Motor neuron (in vitro differentiated cells): ENCODE measurements around the gene RSPH6A. TPM values are rescaled to one million over a fixed set of nuclear protein-coding genes. Genes with fewer than 3 reads are reported as not detected.
A peak's percentile ranks its signal among the peaks of the same experiment; 100 is the strongest.

Source experiments
- ATAC-seq, 8 experiments: fragments of 200-7000 bp; cut with Tn5 transposase; replicated peaks in 6 of 8; 2 replicates each; pipeline ENCODE4 v1.8.0; 2021; ENCODE audit warnings: mild to moderate bottlenecking in 8 of 8, moderate library complexity in 8 of 8
- H3K27ac ChIP-seq, 2 donors: fragments of 250-450 bp; sonication (Bioruptor Pico); 2 replicates each; pipeline ENCODE4 v1.9.0; 2021; ENCODE audit warnings: antibody characterized with exemption in 2 of 2, mild to moderate bottlenecking in 2 of 2, moderate library complexity in 1 of 2
- H3K4me1 ChIP-seq, 2 donors: fragments of 250-450 bp; sonication (Bioruptor Pico); replicated peaks in 1 of 2; 2 replicates each; pipeline ENCODE4 v1.6.1; 2021; ENCODE audit warnings: antibody characterized with exemption in 2 of 2, mild to moderate bottlenecking in 2 of 2, moderate library complexity in 1 of 2
- H3K4me3 ChIP-seq, 5 donors: fragments of 250-450 bp; sonication (Bioruptor Pico); 2 replicates each; pipeline ENCODE4 v1.9.0; 2021; ENCODE audit warnings: antibody characterized with exemption in 5 of 5, mild to moderate bottlenecking in 5 of 5, moderate library complexity in 4 of 5
- WGBS, 10 experiments: fragments of 450-650 bp; shearing (Covaris generic); methylation state at CpG; one replicate each; pipeline ENCODE4 v1.0.0; 2022; 5-methylcytosine and 5-hydroxymethylcytosine counted together
- in situ Hi-C, 9 experiments: fragments of 400-800 bp; cut with MboI; loops; one replicate each; pipeline ENCODE4 v1.15.0; 2021; ENCODE audit warnings: low sequenced_read_pairs in 9 of 9, low pct_unique_long_range_greater_than_20kb in 2 of 9; ENCODE audit not compliant: unreplicated experiment in 9 of 9
- total RNA-seq, 8 experiments: library from RNA; unstranded; fragments of 300-600 nt; gene quantifications; 2 replicates each; pipeline versions ENCODE4 v1.2.3 to v1.2.4, GENCODE V29; 2022

Gene RSPH6A
- total RNA-seq: under 1 TPM in 6 of 8 experiments, not detected in 2; 0.18 to 0.76 (median 0.21) TPM

GRCh38 chr19:45814851-45815480 is at the start of gene RSPH6A:
Gene RSPH6A (minus strand): TSS chr19:45815308. CDS start chr19:45815176, 132 bp downstream.
- peak within 1 kb of the TSS; percentile 26 to 57 (median 36) for H3K4me3 ChIP-seq
- ATAC-seq: peak in 5 of 8 experiments; percentile 1 to 18 (median 6)
- 35% methylated on average over 5 of the region's 40 CpGs; no CpG with 5 or more reads in 9 of the 10 experiments for WGBS, 10 experiments
- in situ Hi-C loops: no loop called here
- H3K4me1 ChIP-seq: peaks cover 18 to 25% of the 10 kb centered on the region in 2 donors
- peak within 1 kb of the TSS; percentile 69 to 89 for H3K27ac ChIP-seq

DNA sequence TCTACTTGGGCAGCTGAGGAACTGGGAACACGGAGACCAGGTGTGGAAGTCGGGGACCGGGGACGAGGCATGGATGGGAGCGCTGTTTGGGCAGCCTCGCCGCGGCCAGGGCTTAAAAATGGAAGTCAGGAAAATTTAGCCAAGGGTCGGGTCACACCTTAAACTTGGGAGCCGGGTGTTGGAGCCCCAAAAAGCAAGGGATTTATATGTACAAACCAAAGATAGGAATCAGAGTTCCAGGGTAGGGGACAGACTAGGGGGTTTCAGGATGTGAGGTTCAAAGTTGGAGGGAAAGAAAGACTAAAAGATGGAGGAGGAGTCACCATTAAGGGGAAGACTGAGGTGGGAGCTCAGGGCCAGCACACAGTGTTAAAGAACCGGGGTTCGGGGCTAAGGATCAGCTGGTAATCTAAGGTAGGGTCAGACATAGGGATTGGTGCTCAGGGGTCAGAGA is 49.5 kb upstream of the RSPH6A start:
- no peak for ATAC-seq
- peaks cover 0 to 6% of the 10 kb centered on the region in 2 donors for H3K4me1 ChIP-seq
- in situ Hi-C loops: no loop called here
- H3K4me3 ChIP-seq: peak overlapping the region in 2 of 5 donors; percentile 32 to 72
- H3K27ac ChIP-seq: no peak overlapping the region
- 15 to 37% (median 26%) methylated on average over 3 to 8 of the region's 12 CpGs; no CpG with 5 or more reads in 3 of the 10 experiments for WGBS, 10 experiments

DNA sequence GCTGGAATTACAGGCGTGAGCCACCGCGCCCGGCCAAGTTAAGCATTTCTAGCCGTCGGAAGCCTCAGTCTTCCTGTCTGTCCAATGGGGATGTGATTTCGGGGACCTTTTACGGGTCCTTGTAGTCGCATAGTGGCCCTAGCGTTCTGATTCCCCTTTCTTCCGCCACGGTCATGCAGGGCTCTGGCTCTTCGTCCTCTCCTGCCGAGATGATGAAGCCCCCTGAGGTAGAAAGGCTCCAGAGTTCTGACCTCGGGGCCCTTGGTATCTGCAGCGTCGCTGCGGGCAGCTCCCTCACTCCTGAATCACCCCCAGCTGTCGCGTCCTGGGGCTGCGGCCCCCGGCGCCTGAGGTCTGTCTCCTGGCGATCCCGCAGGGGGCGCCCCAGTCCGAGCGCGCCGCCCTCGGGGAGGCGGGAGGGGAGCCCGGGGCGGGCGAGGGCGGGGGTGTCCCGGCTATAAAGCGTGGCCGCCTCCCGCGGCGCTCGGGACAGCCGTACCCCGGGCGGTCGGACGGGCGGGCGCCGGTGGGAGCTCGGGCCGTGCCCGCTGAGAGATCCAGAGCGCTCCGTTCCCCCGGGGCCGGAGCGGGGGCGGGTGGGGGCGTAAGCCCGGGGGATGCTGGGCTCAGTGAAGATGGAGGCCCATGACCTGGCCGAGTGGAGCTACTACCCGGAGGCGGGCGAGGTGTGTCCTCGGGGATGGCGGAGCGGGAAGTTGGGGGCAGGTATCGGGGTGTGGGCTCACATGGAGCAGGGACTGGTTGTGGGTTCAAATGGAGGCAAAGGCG is 48.9 kb upstream of the RSPH6A start, which contains the start of gene FOXA3:
FOXA3 (plus strand) TSS at position 487 of the 789 bp plus-strand sequence; CDS start at position 618, 131 bp downstream.
- WGBS, 10 experiments: 2 to 24% (median 6%) methylated on average over 5 to 18 of the region's 71 CpGs; no CpG with 5 or more reads in 3 of the 10 experiments
- peak in 3 of 8 experiments; percentile 2 to 23 (median 19) for ATAC-seq
- Histone ChIP-seq H3K4me1 (peaks cover 0 to 6% of the 10 kb centered on the region in 2 donors), H3K27ac (no peak within 1 kb of the TSS), H3K4me3 (peak within 1 kb of the TSS; percentile 14 to 87 (median 32))
- in situ Hi-C loops: no loop called here

DNA sequence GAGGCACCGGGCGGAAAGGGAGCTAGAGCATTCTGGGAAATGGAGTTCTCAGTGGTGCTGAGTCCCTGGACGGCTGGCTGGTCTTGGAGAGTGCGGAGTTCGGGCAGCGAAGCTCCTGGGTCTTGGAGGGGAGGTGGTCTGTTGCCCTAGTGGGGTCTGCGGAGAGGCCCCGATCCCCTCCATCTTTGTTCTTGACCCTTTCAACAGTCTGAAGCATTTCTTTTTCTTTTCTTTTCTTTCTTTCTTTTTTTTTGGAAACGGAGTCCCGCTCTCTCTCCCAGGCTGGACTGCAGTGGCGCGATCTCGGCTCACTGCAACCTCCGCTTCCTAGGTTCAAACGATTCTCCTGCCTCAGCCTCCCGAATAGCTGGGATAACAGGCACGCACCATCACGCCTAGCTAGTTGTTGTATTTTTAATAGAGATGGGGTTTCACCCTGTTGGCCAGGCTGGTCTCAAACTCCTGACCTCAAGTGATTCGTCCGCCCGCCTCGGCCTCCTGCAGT is 48.3 kb upstream of the RSPH6A start:
- peak in 1 of 8 experiments; percentile 2 for ATAC-seq
- in situ Hi-C loops: no loop called here
- Histone ChIP-seq H3K4me1 (peaks cover 0 to 6% of the 10 kb centered on the region in 2 donors), H3K4me3 (peak overlapping the region; percentile 12 to 87 (median 25)), H3K27ac (no peak overlapping the region)
- 0 to 10% (median 4%) methylated on average over 1 to 14 of the region's 22 CpGs; no CpG with 5 or more reads in 2 of the 10 experiments for WGBS, 10 experiments

DNA sequence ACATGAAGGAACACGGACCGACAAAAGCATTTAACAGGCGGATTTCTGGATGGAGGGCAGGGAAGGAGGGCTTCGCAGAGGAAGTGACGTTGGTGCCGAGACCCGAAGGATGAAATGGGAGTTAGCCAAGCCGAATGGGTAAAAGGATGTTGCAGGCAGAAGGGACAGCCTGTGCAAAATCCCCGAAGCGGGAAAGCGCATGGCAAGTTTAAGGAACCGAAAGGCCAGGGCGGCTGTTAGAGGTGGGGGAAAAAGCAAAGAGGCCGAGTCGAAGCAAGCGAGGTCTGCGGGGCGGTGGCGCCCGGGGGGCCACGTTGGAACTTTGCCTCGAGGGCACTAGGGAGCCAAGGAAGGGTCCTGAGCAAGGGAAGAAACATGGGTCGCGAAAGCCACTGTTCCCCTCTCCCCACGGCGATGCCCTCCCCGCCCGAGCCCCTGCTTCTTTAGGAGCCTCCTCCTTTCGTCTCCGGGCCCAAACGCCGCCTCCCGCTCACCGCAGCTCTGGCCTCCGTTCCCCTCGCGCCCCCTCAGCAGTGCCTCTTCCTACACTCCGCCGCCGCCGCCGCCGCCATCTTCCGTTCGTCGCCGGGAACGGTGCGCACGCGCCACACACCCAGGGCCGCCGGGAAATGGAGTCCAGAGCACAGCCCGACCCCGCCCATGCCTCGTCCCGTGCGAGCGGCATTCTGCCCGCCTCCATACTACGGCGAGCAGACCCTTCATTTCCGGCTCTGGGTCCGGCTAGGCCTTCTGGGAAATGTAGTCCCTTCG is 47.6 kb upstream of the RSPH6A start, which contains the start of gene SYMPK:
SYMPK (minus strand) TSS at position 584 of the 771 bp plus-strand sequence. CDS start 8,652 bp downstream, outside the sequence.
- Histone ChIP-seq H3K27ac (peak within 1 kb of the TSS; percentile 93 to 97), H3K4me3 (peak within 1 kb of the TSS; percentile 58 to 96 (median 75)), H3K4me1 (peaks cover 0 to 6% of the 10 kb centered on the region in 2 donors)
- WGBS, 10 experiments: 0 to 5% (median 0%) methylated on average over 2 to 17 of the region's 65 CpGs; no CpG with 5 or more reads in 1 of the 10 experiments
- ATAC-seq: peak; percentile 88 to 96 (median 94)
- in situ Hi-C loops: no loop called here

GRCh38 chr19:45862271-45862563 is 47.1 kb upstream of the RSPH6A start:
- Histone ChIP-seq H3K27ac (peak overlapping the region; percentile 93 to 97), H3K4me1 (peaks cover 0 to 6% of the 10 kb centered on the region in 2 donors), H3K4me3 (peak overlapping the region; percentile 58 to 96 (median 75))
- in situ Hi-C loops: no loop called here
- WGBS, 10 experiments: 0 to 1% (median 0%) methylated on average over 4 to 11 of the region's 11 CpGs; no CpG with 5 or more reads in 1 of the 10 experiments
- peak in 1 of 8 experiments; percentile 1 for ATAC-seq

DNA sequence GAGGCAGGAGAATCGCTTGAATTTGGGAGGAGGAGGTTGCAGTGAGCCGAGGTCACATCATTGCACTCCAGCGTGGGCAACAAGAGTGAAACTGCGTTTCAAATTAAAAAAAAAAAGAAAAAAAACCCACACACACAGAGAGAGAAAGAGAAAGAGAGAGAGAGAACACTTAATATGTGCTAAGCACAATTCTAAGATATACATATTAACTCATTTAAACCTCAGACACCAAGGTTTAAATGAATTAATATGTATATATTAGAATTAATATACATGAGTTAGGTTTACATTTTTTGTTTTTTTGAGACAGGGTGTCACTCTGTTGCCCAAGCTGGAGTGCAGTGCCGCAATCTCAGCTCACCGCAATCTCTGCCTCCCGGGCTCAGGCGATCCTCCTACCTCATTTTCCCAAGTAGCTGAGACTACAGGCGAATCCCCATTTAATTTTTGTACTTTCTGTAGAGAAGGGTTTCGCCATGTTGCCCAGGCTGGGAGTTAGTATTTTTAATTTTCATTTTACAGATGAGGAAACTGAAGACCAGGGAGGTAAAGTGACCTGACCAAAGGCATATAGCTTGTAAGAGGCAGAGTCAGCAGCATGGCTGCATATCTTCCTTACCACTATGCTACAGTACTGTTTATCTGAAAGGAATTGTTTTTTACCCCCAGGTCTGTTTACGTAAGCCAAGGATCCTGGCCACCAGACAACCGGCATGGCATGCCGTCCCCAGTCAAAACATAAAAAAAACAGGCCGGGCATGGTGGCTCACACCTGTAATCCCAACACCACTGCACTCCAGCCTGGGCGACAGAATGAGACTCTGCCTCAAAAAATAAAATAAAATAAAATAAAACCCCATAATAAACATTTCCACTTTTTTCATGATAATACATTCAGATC is 45.5 kb upstream of the RSPH6A start:
- Histone ChIP-seq H3K4me1 (peaks cover 0 to 6% of the 10 kb centered on the region in 2 donors), H3K27ac (no peak overlapping the region), H3K4me3 (no peak overlapping the region)
- ATAC-seq: no peak
- in situ Hi-C loops: no loop called here
- WGBS, 10 experiments: 63 to 98% (median 97%) methylated on average over 7 to 10 of the region's 15 CpGs

DNA sequence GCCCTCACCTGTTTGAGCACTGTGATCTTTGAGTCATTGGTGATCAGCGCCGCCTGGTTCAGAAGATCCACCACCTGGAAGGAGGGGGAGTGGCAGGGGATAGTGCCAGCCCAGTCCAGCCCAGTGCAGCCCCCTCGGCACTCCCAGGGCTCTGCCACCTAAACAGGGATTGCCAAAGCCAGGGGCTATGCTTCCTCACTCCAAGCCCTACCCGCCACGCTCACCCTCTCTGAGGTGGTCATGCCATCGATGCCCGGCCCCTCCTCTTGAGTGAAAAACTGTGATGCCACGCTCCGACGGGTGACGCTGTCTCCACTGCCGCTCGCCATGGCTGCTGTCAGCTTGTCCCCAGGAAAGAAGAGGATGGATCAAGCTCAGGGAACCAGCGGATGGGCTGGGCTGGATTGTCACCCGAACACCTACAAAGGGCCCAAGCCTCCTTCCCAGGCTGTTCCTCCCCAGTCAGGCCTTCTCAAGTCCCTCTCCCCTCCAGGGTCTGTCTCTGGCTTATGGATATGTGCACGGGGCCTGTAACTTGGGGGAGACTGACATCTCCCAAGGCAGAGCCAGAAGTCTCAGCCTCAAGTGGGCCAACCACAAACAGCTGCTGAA is 39.2 kb upstream of the RSPH6A start:
- ATAC-seq: peak in 1 of 8 experiments; percentile 18
- Histone ChIP-seq H3K4me3 (no peak overlapping the region), H3K27ac (no peak overlapping the region), H3K4me1 (no peaks in the 10 kb centered on the region)
- in situ Hi-C loops: no loop called here
- WGBS, 10 experiments: 80 to 100% (median 100%) methylated on average over 1 to 9 of the region's 16 CpGs; no CpG with 5 or more reads in 3 of the 10 experiments

- peaks cover 0 to 4% of the 10 kb centered on the region in 2 donors for H3K4me1 ChIP-seq
- in situ Hi-C loops: no loop called here
- H3K27ac ChIP-seq: no peak overlapping the region
- no peak for ATAC-seq
- no peak overlapping the region for H3K4me3 ChIP-seq
- 53 to 100% (median 95%) methylated on average over 2 to 5 of the region's 7 CpGs; no CpG with 5 or more reads in 5 of the 10 experiments for WGBS, 10 experiments
These were observed 37.9 kb upstream of the RSPH6A start for GRCh38 chr19:45852983-45853382.

GRCh38 chr19:45852145-45852750 is 37.1 kb upstream of the RSPH6A start:
- WGBS, 10 experiments: 80 to 100% (median 92%) methylated on average over 1 to 9 of the region's 10 CpGs; no CpG with 5 or more reads in 5 of the 10 experiments
- Histone ChIP-seq H3K27ac (no peak overlapping the region), H3K4me1 (peaks cover 0 to 4% of the 10 kb centered on the region in 2 donors), H3K4me3 (no peak overlapping the region)
- in situ Hi-C loops: no loop called here
- ATAC-seq: no peak

DNA sequence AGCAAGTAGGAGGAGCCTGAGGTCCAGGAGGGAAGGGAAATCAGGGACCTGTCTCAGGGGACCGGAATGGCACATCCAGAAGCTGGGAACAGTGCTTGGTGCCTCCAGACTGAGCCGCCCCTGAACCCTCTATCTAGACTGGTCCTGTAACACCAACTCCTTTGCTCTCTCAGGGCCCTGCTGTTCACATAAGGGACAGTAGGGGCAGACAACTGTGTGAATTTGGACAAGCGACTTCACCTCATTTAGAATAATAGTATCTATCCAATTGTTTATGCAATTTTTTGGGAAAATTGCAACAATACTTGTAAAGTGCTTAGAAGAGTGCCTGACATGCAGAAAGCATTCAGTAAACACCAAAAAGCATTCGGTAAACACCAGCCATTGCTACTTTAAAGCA is 33.8 kb upstream of the RSPH6A start:
- H3K4me3 ChIP-seq: no peak overlapping the region
- 71 to 100% (median 85%) methylated on average over 1 to 3 of the region's 4 CpGs; no CpG with 5 or more reads in 4 of the 10 experiments for WGBS, 10 experiments
- in situ Hi-C loops: no loop called here
- peak in 3 of 8 experiments; percentile 20 to 40 (median 36) for ATAC-seq
- H3K27ac ChIP-seq: no peak overlapping the region
- H3K4me1 ChIP-seq: peaks cover 0 to 4% of the 10 kb centered on the region in 2 donors
